ENCODE measurements around the gene FAM107A. TPM values are rescaled to one million over a fixed set of nuclear protein-coding genes. Genes with fewer than 3 reads are reported as not detected.

Gene FAM107A
- total and polyA plus RNA-seq, 2 of the 13 experiments (the other 11 are each of a cell fraction or from before 2014, with no cell fraction given) = not detected

- TF ChIP-seq PATZ1 (CRISPR knock-in tag; IDR thresholded peaks at IDR 0.05) = peak; percentile 12; the same call in 1 of the 2 replicates
- TF ChIP-seq NR2F6 (IDR thresholded peaks at IDR 0.05) = peak; percentile 66
- no peak for TF ChIP-seq NR2F6 (CRISPR knock-in tag; IDR thresholded peaks at IDR 0.05)
- TF ChIP-seq USF2 (IDR thresholded peaks at IDR 0.05; ENCODE audit: low read depth, low read length) = no peak
- no peak for TF ChIP-seq USF2 (CRISPR knock-in tag; IDR thresholded peaks at IDR 0.05; ENCODE audit: borderline replicate concordance)
- no peak for TF ChIP-seq GATAD1 (CRISPR knock-in tag; IDR thresholded peaks at IDR 0.05)
- TF ChIP-seq HES4 (CRISPR knock-in tag; IDR thresholded peaks at IDR 0.05; ENCODE audit: borderline replicate concordance) = no peak
- no peak for TF ChIP-seq KDM2A (CRISPR knock-in tag; IDR thresholded peaks at IDR 0.05; ENCODE audit: borderline replicate concordance, low read depth)
- TF ChIP-seq ZNF644 (CRISPR knock-in tag; IDR thresholded peaks at IDR 0.05; ENCODE audit: low read depth) = no peak
- TF ChIP-seq SOX6 (IDR thresholded peaks at IDR 0.05) = no peak
- peak; percentile 82 for TF ChIP-seq SOX6 (CRISPR knock-in tag; IDR thresholded peaks at IDR 0.05)
- TF ChIP-seq ZBTB3 (CRISPR knock-in tag; IDR thresholded peaks at IDR 0.05; ENCODE audit: borderline replicate concordance, low read depth) = no peak
- TF ChIP-seq ZNF510 (CRISPR knock-in tag; IDR thresholded peaks at IDR 0.05; ENCODE audit: low read depth) = no peak
- TF ChIP-seq MAX (IDR thresholded peaks at IDR 0.05) = peak; percentile 28; the same call in 1 of the 2 replicates
- TF ChIP-seq PPARG (CRISPR knock-in tag; conservative IDR thresholded peaks at IDR 0.05) = peak; percentile 65
- no peak for TF ChIP-seq STAT5B (CRISPR knock-in tag; IDR thresholded peaks at IDR 0.05)
- no peak for TF ChIP-seq NR0B2 (CRISPR knock-in tag; IDR thresholded peaks at IDR 0.05)
- TF ChIP-seq CEBPG (CRISPR knock-in tag; IDR thresholded peaks at IDR 0.05) = peak; percentile 84
- TF ChIP-seq HNF1A (IDR thresholded peaks at IDR 0.05; ENCODE audit: low read depth) = peak; percentile 55; the same call in 1 of the 2 replicates
- TF ChIP-seq HNF1A (CRISPR knock-in tag; IDR thresholded peaks at IDR 0.05; ENCODE audit: borderline replicate concordance) = no peak
- TF ChIP-seq MIXL1 (CRISPR knock-in tag; IDR thresholded peaks at IDR 0.05) = 0 out of 2 replicates have a peak, but pooled peaks have one; percentile 22
- TF ChIP-seq ZMYM3 (CRISPR knock-in tag; IDR thresholded peaks at IDR 0.05) = peak; percentile 73
These were observed 54.3 kb downstream of the FAM107A start (continued) for GRCh38 chr3:58522759-58523425.

Data from HepG2 (cell line).